ENCODE data around the gene STK33. TPM values are rescaled to one million over a fixed set of nuclear protein-coding genes. Genes with fewer than 3 reads are reported as not detected.

STK33 gene
- total RNA-seq, 1 donor from 2014 or later = 0.53 TPM

DNA sequence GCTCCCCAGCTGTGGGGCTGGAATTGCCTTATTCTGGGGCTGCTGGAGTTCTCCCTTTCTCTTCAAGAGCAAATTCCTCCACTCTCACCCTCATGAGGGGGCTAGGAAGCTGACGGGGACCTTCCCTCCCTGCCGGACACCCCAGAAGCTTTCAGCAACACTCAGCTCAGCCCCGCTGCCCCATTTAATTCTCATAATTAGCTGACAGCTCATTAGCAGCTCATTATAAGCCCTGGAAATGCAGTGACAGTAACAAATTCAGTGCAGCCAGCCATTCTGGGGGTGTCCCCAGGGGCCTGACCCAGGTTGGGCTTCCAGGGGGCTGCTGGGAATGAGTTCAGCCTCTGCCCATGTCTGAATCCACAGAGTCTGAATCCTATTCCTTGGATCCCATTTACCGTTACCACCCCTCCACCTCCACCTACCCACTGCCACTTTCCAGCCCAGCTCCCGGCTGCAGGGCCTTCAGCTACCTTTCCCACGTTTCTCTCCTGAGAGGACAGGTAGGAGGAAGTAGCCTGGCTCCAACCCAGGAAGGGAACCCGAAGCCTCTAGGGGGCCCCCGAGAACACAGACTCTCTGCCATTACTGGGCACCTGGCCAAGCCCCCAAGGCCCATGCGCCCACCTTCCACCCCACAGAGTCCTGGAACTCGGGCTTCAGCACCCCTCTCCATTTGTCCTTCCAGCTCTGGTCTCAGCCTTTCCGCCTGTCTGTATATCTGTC, 228.6 kb downstream of the STK33 start:
- Histone ChIP-seq H3K4me3 (ENCODE audit: low read depth, low read length) (no peak overlapping the region), H3K27me3 (ENCODE audit: control insufficient read depth, insufficient read depth, low read length) (peaks cover 3% of the 10 kb centered on the region), H3K36me3 (ENCODE audit: control insufficient read depth, insufficient read depth, low read length) (no peaks in the 10 kb centered on the region)
- DNase-seq (ENCODE audit: low read depth) = no peak
- no peak for FAIRE-seq
- TF ChIP-seq, protein P1, sequence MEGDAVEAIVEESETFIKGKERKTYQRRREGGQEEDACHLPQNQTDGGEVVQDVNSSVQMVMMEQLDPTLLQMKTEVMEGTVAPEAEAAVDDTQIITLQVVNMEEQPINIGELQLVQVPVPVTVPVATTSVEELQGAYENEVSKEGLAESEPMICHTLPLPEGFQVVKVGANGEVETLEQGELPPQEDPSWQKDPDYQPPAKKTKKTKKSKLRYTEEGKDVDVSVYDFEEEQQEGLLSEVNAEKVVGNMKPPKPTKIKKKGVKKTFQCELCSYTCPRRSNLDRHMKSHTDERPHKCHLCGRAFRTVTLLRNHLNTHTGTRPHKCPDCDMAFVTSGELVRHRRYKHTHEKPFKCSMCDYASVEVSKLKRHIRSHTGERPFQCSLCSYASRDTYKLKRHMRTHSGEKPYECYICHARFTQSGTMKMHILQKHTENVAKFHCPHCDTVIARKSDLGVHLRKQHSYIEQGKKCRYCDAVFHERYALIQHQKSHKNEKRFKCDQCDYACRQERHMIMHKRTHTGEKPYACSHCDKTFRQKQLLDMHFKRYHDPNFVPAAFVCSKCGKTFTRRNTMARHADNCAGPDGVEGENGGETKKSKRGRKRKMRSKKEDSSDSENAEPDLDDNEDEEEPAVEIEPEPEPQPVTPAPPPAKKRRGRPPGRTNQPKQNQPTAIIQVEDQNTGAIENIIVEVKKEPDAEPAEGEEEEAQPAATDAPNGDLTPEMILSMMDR (IDR thresholded peaks at IDR 0.05; ENCODE audit: insufficient read depth, low read length, severe bottlenecking) = peak; percentile 15

DNA sequence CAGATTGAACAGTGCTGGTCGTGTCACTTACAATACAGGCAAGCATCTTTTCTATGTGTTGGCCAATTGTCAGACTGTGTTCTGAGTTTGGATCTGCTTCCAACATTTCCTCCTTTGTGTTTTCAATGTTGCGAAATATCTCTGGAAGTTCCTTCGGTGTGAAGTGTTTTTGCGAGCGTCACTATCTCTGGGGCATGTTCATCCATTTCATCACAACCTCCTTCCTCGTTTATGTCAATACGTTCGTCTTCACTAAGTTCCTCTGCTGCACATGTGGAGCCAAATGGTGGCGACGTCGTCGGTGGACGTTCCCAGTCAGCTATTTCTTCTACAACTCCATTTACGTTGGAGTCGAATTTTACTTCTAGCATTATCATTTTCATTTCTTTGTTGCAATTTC, 230.1 kb downstream of the STK33 start:
- DNase-seq (ENCODE audit: low read depth) (no peak), FAIRE-seq (peak; percentile 94)
- H3K36me3 ChIP-seq (ENCODE audit: control insufficient read depth, insufficient read depth, low read length) = no peaks in the 10 kb centered on the region
- peaks cover 3% of the 10 kb centered on the region for H3K27me3 ChIP-seq (ENCODE audit: control insufficient read depth, insufficient read depth, low read length)
- TF ChIP-seq, protein P1 (IDR thresholded peaks at IDR 0.05; ENCODE audit: insufficient read depth, low read length, severe bottlenecking) = no peak
- H3K4me3 ChIP-seq (ENCODE audit: low read depth, low read length) = no peak overlapping the region

DNA sequence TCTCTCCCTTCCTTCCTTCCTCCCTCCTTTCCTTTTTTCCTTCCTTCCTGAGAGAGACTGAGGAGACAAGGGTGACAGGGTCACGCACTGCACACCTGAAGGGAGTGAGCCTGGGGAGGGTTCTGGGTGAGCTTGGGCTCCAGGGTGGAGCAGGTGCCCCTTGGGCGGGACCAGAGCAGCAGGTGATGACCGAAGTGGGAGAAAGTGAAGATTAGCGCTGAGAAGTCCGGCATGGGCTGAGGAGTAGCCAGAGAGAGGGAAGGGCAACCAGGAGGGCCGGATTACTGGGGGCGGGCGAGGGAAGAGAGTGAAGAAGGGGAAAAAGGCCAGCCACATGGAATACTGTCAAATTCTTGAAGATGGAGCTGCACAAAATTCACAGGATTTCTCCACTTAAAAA, 231.1 kb downstream of the STK33 start:
- TF ChIP-seq, protein P1 (IDR thresholded peaks at IDR 0.05; ENCODE audit: insufficient read depth, low read length, severe bottlenecking) = no peak
- no peak overlapping the region for H3K4me3 ChIP-seq (ENCODE audit: low read depth, low read length)
- DNase-seq (ENCODE audit: low read depth) (no peak), FAIRE-seq (no peak)
- H3K36me3 ChIP-seq (ENCODE audit: control insufficient read depth, insufficient read depth, low read length) = no peaks in the 10 kb centered on the region
- H3K27me3 ChIP-seq (ENCODE audit: control insufficient read depth, insufficient read depth, low read length) = peaks cover 3% of the 10 kb centered on the region

DNA sequence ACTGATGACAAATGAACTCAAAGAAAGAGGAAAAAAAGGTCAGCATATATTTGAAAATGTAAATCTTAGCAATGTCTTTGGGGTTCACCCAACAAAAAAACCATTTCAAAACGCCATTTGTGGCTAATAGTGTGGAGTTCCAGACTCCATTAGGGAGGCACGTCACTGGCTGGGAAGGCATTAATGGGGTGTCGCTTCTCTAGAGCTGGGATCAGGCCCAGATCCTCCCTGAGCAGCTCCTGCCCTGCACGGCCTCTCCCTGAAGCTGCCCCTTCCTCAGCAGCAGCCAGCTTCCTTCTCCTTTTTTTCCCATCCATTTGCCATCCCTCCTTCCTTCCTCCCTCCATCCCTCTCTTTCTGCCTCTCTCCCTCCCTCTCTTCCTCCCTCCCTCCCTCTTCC, 231.5 kb downstream of the STK33 start:
- DNase-seq (ENCODE audit: low read depth) (no peak), FAIRE-seq (no peak)
- no peaks in the 10 kb centered on the region for H3K36me3 ChIP-seq (ENCODE audit: control insufficient read depth, insufficient read depth, low read length)
- H3K4me3 ChIP-seq (ENCODE audit: low read depth, low read length) = no peak overlapping the region
- H3K27me3 ChIP-seq (ENCODE audit: control insufficient read depth, insufficient read depth, low read length) = peaks cover 3% of the 10 kb centered on the region
- TF ChIP-seq, protein P1 (IDR thresholded peaks at IDR 0.05; ENCODE audit: insufficient read depth, low read length, severe bottlenecking) = no peak

DNA sequence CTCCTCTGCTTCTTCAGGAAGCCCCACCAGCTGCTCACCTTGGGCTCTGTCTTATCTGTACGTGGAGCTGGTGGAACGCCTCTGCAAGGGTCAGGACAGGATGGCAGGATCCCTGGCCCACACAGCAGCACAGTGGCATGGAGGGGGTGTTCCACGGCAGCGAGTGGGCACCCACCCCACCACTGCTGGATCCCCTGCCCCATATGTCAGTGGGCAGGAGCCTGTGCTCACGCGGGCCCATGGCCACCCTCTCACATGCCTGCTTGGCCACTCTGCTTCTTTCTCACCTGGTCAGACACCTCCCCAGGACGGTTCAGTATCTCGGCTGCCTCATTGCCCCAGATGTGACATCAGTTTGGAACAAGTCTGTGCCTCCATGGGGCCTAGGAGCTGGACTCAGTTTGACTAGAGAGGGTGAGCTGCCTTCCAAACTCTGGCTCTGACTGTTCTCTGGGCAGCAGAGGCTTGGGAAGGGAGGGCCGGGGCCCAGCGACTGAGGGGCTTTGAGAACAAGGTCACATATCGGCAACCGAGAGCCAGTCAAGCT, 232.3 kb downstream of the STK33 start:
- FAIRE-seq = no peak
- DNase-seq (ENCODE audit: low read depth) = no peak
- H3K36me3 ChIP-seq (ENCODE audit: control insufficient read depth, insufficient read depth, low read length) = no peaks in the 10 kb centered on the region
- no peak overlapping the region for H3K4me3 ChIP-seq (ENCODE audit: low read depth, low read length)
- peaks cover 4% of the 10 kb centered on the region for H3K27me3 ChIP-seq (ENCODE audit: control insufficient read depth, insufficient read depth, low read length)
- TF ChIP-seq, protein P1 (IDR thresholded peaks at IDR 0.05; ENCODE audit: insufficient read depth, low read length, severe bottlenecking) = no peak
